ENCODE results near the gene CFAP46. TPM values are rescaled to one million over a fixed set of nuclear protein-coding genes. Genes with fewer than 3 reads are reported as not detected.

CFAP46 gene
- total and polyA plus RNA-seq, 2 of the 4 experiments (the other 2 are of a cell fraction), result 1.3 to 1.8 TPM

DNA sequence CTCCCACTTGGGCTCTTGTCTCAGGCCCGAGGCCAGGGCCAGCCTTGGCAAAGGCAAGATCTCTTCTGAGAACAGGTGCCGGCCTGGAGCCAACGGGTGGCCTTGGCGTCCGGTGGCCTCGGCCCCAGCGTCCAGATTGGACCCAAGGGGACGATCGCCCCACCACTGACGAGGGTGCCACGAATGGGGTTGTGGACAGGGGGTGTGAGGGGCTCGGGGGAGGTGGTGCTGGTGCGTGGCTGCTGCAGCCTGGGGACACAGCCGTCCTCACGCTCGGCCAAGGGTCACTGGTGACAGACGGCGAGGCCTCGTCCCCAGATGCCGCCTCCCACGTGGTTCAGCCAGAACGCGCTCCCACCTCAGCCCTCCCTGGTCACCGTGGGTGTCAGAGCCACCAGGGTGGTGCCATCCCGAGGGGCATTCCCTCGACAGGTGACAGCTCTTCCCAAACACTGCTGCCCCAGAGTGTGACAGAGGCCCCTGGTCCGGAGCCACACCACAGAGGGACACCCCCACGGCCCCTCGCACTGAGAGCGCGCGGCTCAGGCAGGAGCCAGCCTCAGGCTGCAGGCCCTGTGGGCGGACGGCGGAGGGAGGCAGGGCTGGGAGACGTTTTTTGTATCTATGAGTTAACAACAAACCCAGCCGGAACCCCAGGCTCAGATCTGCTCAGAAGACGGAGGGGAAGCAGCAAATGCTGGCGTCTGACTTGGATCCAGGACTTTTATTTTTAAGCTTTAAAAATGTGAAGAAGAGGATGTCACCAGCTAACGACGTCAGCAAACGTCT lies 18.5 kb upstream of the CFAP46 start:
- ChIA-PET CTCF (no interaction called here), POLR2A (ENCODE audit: unreplicated experiment) (interaction anchor here (0.6 kb wide), 1 partner anchor 77 kb away, joined by 3 read pairs; no protein-coding TSS in a partner anchor)
- TF ChIP-seq FOS (IDR thresholded peaks at IDR 0.05; ENCODE audit: low read depth, low read length) (no peak), RCOR1 (IDR thresholded peaks at IDR 0.05; ENCODE audit: insufficient replicate concordance, low read length) (no peak), MXI1 (IDR thresholded peaks at IDR 0.05; ENCODE audit: borderline replicate concordance, low read depth, low read length) (no peak)
- Histone ChIP-seq H3K9ac (ENCODE audit: low read depth, low read length) (no peak overlapping the region), H3K9me3 (ENCODE audit: control insufficient read depth, insufficient read depth, low read length) (peaks cover 1% of the 10 kb centered on the region; the same call in 1 of the 2 replicates), H2BK15ac (ENCODE audit: low read depth, low read length) (no peak overlapping the region), H3K36me3 (ENCODE audit: control insufficient read depth, insufficient read depth, low read length) (no peaks in the 10 kb centered on the region), H3K4ac (ENCODE audit: low read depth, low read length) (no peak overlapping the region), H3K23ac (ENCODE audit: low read depth, low read length) (no peak overlapping the region), H3K4me1 (ENCODE audit: control insufficient read depth, insufficient read depth, low read length) (peaks cover 1% of the 10 kb centered on the region; the same call in 1 of the 2 replicates), H4K8ac (ENCODE audit: low read depth in 2 of 2, low read length in 2 of 2) (no peak overlapping the region), H2BK120ac (ENCODE audit: low read depth, low read length) (no peak overlapping the region), H3K4me3 (ENCODE audit: insufficient read depth, low read depth, low read length) (no peak overlapping the region), H3K27ac (ENCODE audit: insufficient read depth, low read length) (no peak overlapping the region), H3K27me3 (ENCODE audit: control insufficient read depth, insufficient read depth, low read length) (peaks cover 28% of the 10 kb centered on the region), H3K9me1 (ENCODE audit: insufficient read depth, low read length) (no peaks in the 10 kb centered on the region; the same call in 1 of the 2 replicates), H2BK5ac (ENCODE audit: low read depth, low read length, poor library complexity, severe bottlenecking) (no peak overlapping the region), H2AK9ac (replicated peaks; ENCODE audit: low read depth, low read length, poor library complexity) (no peak overlapping the region), H2AK5ac (ENCODE audit: low read depth, low read length) (no peak overlapping the region), H3K56ac (ENCODE audit: extremely low read depth, insufficient read depth, low read length) (no peak overlapping the region), H4K5ac (ENCODE audit: low read depth, low read length) (no peak overlapping the region), H3K4me2 (ENCODE audit: low read depth, low read length) (no peak overlapping the region), H3K18ac (ENCODE audit: low read depth, low read length) (no peak overlapping the region), H4K20me1 (ENCODE audit: insufficient read depth, low read length) (no peaks in the 10 kb centered on the region), H3K14ac (replicated peaks; ENCODE audit: low read depth, low read length) (no peak overlapping the region), H2BK20ac (ENCODE audit: low read depth, low read length) (no peak overlapping the region), H3K79me1 (ENCODE audit: low read depth in 1 of 2, low read length in 2 of 2) (no peaks in the 10 kb centered on the region), H4K91ac (ENCODE audit: insufficient read depth, low read depth, low read length) (no peak overlapping the region), H2AFZ (replicated peaks; ENCODE audit: low read length, poor library complexity) (no peak overlapping the region)
- no TSS peak for BruUV-seq (replicated peaks)
- dilution Hi-C loops (cut with HindIII; ENCODE audit: low sequenced_read_pairs, unreplicated experiment), result no loop called here
- in situ Hi-C loops (cut with MboI; ENCODE audit: low sequenced_read_pairs), result no loop called here
- ATAC-seq (ENCODE audit: low read depth), result no peak
- WGBS, 2 experiments (ENCODE audit: extremely low coverage in 2 of 2, insufficient read length in 1 of 2), result 79% methylated on average over 10 of the region's 42 CpGs; no CpG with 5 or more reads in 1 of the 2 experiments
- DNase-seq, result no peak
- intact Hi-C loops (cut with micrococcal nuclease), result no loop called here
